Endothelial cell (in vitro differentiated cells): ENCODE data around the gene CHCHD6. TPM values are rescaled to one million over a fixed set of nuclear protein-coding genes. Genes with fewer than 3 reads are reported as not detected.
A peak's percentile ranks its signal among the peaks of the same experiment; 100 is the strongest.

Experiments used
- DNase-seq: peaks from one replicate; pipeline ENCODE4 v3.0.0; 2021; ENCODE audit warnings: low spot score
- H3K27ac Mint-ChIP-seq: one replicate; pipeline ENCODE4 v1.8.0; 2021; ENCODE audit warnings: mixed read lengths, inconsistent platforms; ENCODE audit not compliant: unreplicated experiment
- H3K27me3 Mint-ChIP-seq: one replicate; pipeline ENCODE4 v1.8.0; 2021; ENCODE audit warnings: mild to moderate bottlenecking, moderate library complexity, mixed read lengths, inconsistent platforms; ENCODE audit not compliant: unreplicated experiment
- H3K36me3 Mint-ChIP-seq: one replicate; pipeline ENCODE4 v1.8.0; 2021; ENCODE audit warnings: mild to moderate bottlenecking, low read depth, mixed read lengths, inconsistent platforms; ENCODE audit not compliant: unreplicated experiment
- H3K4me1 Mint-ChIP-seq: one replicate; pipeline ENCODE4 v1.8.0; 2021; ENCODE audit warnings: mild to moderate bottlenecking, mixed read lengths, inconsistent platforms; ENCODE audit not compliant: unreplicated experiment
- H3K4me3 Mint-ChIP-seq: one replicate; pipeline ENCODE4 v1.8.0; 2021; ENCODE audit warnings: mild to moderate bottlenecking, mixed read lengths, inconsistent platforms; ENCODE audit not compliant: unreplicated experiment
- H3K9me3 Mint-ChIP-seq: one replicate; pipeline ENCODE4 v1.8.0; 2021; ENCODE audit warnings: mixed read lengths, inconsistent platforms; ENCODE audit not compliant: unreplicated experiment
- total RNA-seq: library from RNA; stranded (reverse); fragmentation: NEBNext Ultra II Directional; extraction: Animal tissue kit (Norgen Biotek cat#: 25700); gene quantifications from one replicate; pipeline ENCODE4 v1.2.1, GENCODE V29; 2021; ENCODE audit not compliant: unreplicated experiment
- TF ChIP-seq, protein P1 (sequence below): fragments of 200-600 bp; sonication (generic); IDR thresholded peaks from one replicate; pipeline ENCODE4 v1.5.0; 2021; ENCODE audit warnings: antibody characterized with exemption; ENCODE audit not compliant: unreplicated experiment

The CHCHD6 gene
- total RNA-seq, 1 donor from 2014 or later = 9.2 TPM

DNA sequence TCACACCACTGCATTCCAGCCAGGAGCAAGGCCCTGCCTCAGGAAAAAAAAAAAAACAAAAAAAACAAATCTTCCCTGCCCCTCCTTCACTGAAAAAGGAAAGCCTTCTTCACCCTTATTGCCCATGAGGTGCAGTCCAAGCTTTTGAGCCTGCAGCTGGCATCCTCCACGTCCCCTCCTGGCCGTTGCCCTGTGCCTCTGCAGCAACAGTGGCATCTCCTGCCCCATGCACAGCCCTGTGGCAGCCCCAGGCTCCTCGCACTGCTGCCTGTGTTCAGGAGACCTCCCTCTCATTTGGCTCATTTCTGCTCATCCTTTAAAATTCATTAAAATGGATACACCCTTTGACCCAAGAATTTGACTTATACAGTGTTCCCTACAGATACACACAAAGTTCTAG lies 206.2 kb downstream of the CHCHD6 start:
- Mint-ChIP-seq H3K27me3 (peaks cover 9% of the 10 kb centered on the region), H3K36me3 (no peaks in the 10 kb centered on the region), H3K4me3 (no peak overlapping the region), H3K27ac (peak overlapping the region; percentile 85), H3K4me1 (peaks cover 30% of the 10 kb centered on the region), H3K9me3 (no peaks in the 10 kb centered on the region)
- TF ChIP-seq, protein P1, sequence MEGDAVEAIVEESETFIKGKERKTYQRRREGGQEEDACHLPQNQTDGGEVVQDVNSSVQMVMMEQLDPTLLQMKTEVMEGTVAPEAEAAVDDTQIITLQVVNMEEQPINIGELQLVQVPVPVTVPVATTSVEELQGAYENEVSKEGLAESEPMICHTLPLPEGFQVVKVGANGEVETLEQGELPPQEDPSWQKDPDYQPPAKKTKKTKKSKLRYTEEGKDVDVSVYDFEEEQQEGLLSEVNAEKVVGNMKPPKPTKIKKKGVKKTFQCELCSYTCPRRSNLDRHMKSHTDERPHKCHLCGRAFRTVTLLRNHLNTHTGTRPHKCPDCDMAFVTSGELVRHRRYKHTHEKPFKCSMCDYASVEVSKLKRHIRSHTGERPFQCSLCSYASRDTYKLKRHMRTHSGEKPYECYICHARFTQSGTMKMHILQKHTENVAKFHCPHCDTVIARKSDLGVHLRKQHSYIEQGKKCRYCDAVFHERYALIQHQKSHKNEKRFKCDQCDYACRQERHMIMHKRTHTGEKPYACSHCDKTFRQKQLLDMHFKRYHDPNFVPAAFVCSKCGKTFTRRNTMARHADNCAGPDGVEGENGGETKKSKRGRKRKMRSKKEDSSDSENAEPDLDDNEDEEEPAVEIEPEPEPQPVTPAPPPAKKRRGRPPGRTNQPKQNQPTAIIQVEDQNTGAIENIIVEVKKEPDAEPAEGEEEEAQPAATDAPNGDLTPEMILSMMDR = no peak
- DNase-seq = no peak

DNA sequence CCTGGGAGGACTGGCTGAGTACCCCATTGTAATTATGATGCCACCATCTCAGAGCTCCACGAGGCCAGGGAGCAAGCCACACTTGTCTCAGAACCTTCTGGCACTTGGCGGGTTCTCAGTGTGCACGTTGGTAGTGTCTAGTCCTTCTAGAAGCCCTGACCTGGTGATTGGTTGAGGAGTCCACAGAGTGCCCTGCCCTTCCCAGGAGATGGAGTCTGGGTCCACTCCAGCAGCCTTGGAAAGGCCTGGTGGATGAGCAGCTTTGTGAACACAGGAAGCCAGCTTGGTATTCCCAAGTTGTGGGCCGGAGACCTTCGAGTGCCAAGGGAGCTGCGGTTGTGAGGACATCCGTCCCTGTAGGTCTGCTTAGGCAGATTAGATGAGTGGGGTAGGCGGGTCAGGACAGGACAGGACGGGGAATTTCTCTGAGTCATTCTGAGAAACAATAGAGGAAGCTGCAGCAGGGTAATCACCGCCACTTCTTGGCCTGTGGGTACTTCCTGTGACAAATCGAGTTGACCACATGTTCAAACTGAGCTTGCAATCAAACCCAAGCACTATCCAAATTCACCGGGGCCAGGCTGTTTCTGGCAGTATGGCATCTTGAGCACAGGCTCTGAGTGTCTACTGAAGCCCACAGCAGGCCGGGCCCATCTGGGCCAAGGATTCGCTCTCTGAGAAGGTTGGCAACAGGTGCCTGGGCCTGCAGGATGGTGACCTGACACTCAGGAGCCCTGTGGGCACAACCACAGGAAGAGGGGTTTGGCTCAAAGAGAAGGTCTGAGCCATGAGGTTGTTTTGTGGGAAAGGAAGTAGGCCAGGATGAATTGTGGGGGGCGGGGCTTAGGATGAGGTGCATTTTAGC lies 207.4 kb downstream of the CHCHD6 start:
- Mint-ChIP-seq H3K27me3 (peaks cover 13% of the 10 kb centered on the region), H3K36me3 (no peaks in the 10 kb centered on the region), H3K9me3 (no peaks in the 10 kb centered on the region), H3K27ac (peak overlapping the region; percentile 85), H3K4me3 (no peak overlapping the region), H3K4me1 (peaks cover 30% of the 10 kb centered on the region)
- peak; percentile 61 for DNase-seq
- TF ChIP-seq, protein P1 = no peak

DNA sequence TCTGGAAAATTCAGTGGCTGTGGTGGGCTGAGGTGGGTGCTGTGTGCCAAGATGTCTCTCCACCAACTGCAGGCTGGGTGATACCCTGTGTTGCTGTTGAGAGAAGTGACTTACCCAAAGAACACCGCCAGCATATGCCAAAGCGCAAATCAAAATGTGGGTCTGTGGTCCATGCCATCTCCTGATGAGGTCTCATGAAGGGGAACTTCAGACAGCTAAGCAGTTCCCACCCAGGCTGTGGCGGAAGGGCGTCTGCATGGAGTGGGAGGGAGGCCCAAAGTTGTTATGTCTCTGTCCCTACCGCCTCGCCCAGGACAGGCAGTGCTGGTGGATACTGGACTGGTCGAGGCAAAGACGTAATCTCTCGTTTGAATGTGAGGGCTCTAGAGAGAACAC lies 208.0 kb downstream of the CHCHD6 start:
- TF ChIP-seq, protein P1 = no peak
- no peak for DNase-seq
- no peaks in the 10 kb centered on the region for H3K36me3 Mint-ChIP-seq
- no peak overlapping the region for H3K4me3 Mint-ChIP-seq
- H3K27ac Mint-ChIP-seq = peak overlapping the region; percentile 85
- H3K9me3 Mint-ChIP-seq = no peaks in the 10 kb centered on the region
- H3K27me3 Mint-ChIP-seq = peaks cover 12% of the 10 kb centered on the region
- H3K4me1 Mint-ChIP-seq = peaks cover 30% of the 10 kb centered on the region

DNA sequence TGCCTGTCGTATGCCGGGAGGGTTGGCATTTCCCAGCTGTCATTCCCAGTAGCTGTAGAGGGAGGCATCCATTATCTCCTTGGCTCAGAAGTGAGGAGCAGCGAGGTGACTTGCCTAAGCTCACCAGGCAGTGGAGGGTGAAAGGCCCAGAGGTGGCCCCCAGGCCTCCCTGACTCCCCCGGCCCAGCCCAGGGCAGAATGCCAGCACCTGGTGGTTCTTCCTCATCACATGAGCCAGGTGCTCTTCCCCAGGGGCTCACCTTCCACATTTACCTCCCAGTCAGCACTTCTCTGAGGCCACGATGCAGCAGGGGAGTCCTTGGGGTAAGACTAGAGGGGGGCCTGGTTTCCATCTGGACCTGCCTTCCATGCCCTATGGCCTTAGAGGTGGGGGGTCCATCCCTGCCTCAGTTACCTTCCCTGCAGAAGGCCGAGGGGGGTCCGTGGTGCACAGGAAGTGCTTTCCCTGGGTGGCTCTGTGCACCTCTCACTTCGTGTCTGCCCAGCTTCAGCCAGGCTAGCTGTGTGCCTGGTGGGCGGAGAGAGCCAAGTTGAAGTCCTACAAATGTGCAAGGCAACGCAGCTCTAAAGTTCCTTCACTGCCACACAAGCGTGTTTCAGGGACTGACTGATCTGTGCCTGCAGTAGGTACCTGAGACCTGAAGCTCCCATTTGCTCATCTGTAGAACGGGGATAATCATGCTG lies 208.6 kb downstream of the CHCHD6 start:
- H3K36me3 Mint-ChIP-seq = no peaks in the 10 kb centered on the region
- no peaks in the 10 kb centered on the region for H3K9me3 Mint-ChIP-seq
- H3K27ac Mint-ChIP-seq = no peak overlapping the region
- TF ChIP-seq, protein P1 = no peak
- H3K4me1 Mint-ChIP-seq = peaks cover 30% of the 10 kb centered on the region
- DNase-seq = no peak
- no peak overlapping the region for H3K4me3 Mint-ChIP-seq
- peaks cover 12% of the 10 kb centered on the region for H3K27me3 Mint-ChIP-seq

DNA sequence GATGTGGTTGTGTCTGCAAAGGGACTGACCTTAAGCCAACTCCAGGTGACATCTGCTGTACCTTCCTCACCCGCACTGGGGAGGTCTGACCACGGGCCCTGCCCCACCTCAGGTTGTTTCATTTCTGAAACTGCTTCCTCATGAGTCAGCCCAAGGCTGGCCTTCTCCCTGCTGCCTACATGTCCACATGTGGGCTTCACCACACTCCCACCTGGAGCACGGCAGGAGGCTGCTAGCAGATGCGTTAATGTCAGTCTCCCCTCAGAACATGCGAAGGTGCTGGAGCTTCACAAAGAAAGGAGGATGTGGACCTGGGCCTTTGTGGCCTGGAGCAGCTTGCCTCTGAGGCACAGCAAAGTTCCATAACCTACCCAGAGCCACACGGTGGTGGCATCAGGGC lies 209.5 kb downstream of the CHCHD6 start:
- H3K4me1 Mint-ChIP-seq = peaks cover 30% of the 10 kb centered on the region
- H3K27me3 Mint-ChIP-seq = peaks cover 12% of the 10 kb centered on the region
- H3K4me3 Mint-ChIP-seq = no peak overlapping the region
- H3K36me3 Mint-ChIP-seq = no peaks in the 10 kb centered on the region
- no peaks in the 10 kb centered on the region for H3K9me3 Mint-ChIP-seq
- H3K27ac Mint-ChIP-seq = no peak overlapping the region
- DNase-seq = no peak
- TF ChIP-seq, protein P1 = no peak
